H9 (cell line): Measurements from ENCODE around the gene VPS16. TPM values are rescaled to one million over a fixed set of nuclear protein-coding genes. Genes with fewer than 3 reads are reported as not detected.

ENCODE experiments used
- DNase-seq: peaks from one replicate; pipeline ENCODE4 v3.0.0-alpha.2; 2017
- H2AFZ ChIP-seq: one replicate; pipeline ENCODE4 v1.6.1; 2013; ENCODE audit warnings: mild to moderate bottlenecking, low read length, control low read depth, moderate library complexity
- H2AK5ac ChIP-seq: 2 replicates; pipeline ENCODE4 v1.6.1; 2013; ENCODE audit warnings: low read length, control low read depth, mixed read lengths; ENCODE audit not compliant: insufficient read length
- H2BK120ac ChIP-seq: one replicate; pipeline ENCODE4 v1.6.1; 2013; ENCODE audit warnings: low read depth, mild to moderate bottlenecking, low read length, control low read depth, inconsistent platforms; ENCODE audit not compliant: poor library complexity, severe bottlenecking
- H2BK12ac ChIP-seq: 2 replicates; pipeline ENCODE4 v1.6.1; 2013; ENCODE audit warnings: low read length, control low read depth, mixed read lengths, low read depth; ENCODE audit not compliant: insufficient read length
- H2BK15ac ChIP-seq: 2 replicates; pipeline ENCODE4 v1.6.1; 2013; ENCODE audit warnings: low read depth, low read length, control low read depth
- H2BK20ac ChIP-seq: one replicate; pipeline ENCODE4 v1.6.1; 2013; ENCODE audit warnings: low read depth, mild to moderate bottlenecking, low read length, control low read depth, inconsistent platforms; ENCODE audit not compliant: poor library complexity, severe bottlenecking
- H2BK5ac ChIP-seq: 2 replicates; pipeline ENCODE4 v1.6.1; 2013; ENCODE audit warnings: low read length, control low read depth, mixed read lengths; ENCODE audit not compliant: insufficient read length
- H3K14ac ChIP-seq: 2 replicates; pipeline ENCODE4 v1.6.1; 2013; ENCODE audit warnings: low read length, control low read depth; ENCODE audit not compliant: insufficient read depth
- H3K18ac ChIP-seq: 2 replicates; pipeline ENCODE4 v1.6.1; 2013; ENCODE audit warnings: low read depth, mild to moderate bottlenecking, mixed read lengths, low read length, control low read depth; ENCODE audit not compliant: insufficient read length
- H3K23ac ChIP-seq: 2 replicates; pipeline ENCODE4 v1.6.1; 2013; ENCODE audit warnings: low read length, control low read depth, mixed read lengths, low read depth; ENCODE audit not compliant: insufficient read length
- H3K23me2 ChIP-seq: 2 replicates; pipeline ENCODE4 v1.6.1; 2013; ENCODE audit warnings: low read depth, mild to moderate bottlenecking, mixed read lengths, low read length, control low read depth; ENCODE audit not compliant: insufficient read length, poor library complexity, severe bottlenecking
- H3K27ac ChIP-seq: 2 replicates; pipeline ENCODE4 v1.5.1; 2013; ENCODE audit warnings: low read length, control low read depth, mixed read lengths, low read depth; ENCODE audit not compliant: insufficient read length
- H3K27me3 ChIP-seq: 2 replicates; pipeline ENCODE4 v1.6.1; 2013; ENCODE audit warnings: low read length, control low read depth, inconsistent platforms; ENCODE audit not compliant: insufficient read depth
- H3K4ac ChIP-seq: 2 replicates; pipeline ENCODE4 v1.6.1; 2013; ENCODE audit warnings: low read depth, mild to moderate bottlenecking, control low read depth, inconsistent platforms, low read length, moderate library complexity
- H3K4me1 ChIP-seq: 2 replicates; pipeline ENCODE4 v1.6.1; 2013; ENCODE audit warnings: low read length, control low read depth, inconsistent platforms; ENCODE audit not compliant: insufficient read depth
- H3K4me2 ChIP-seq: 2 replicates; pipeline ENCODE4 v1.6.1; 2013; ENCODE audit warnings: low read length, control low read depth, mixed read lengths; ENCODE audit not compliant: insufficient read length, insufficient read depth
- H3K56ac ChIP-seq: 2 replicates; pipeline ENCODE4 v1.6.1; 2013; ENCODE audit warnings: low read depth, mild to moderate bottlenecking, mixed read lengths, low read length, control low read depth; ENCODE audit not compliant: insufficient read length
- H3K79me1 ChIP-seq: 2 replicates; pipeline ENCODE4 v1.6.1; 2013; ENCODE audit warnings: low read depth, mild to moderate bottlenecking, moderate library complexity, low read length, control low read depth, inconsistent platforms; ENCODE audit not compliant: insufficient read depth, poor library complexity, severe bottlenecking
- H3K79me2 ChIP-seq: 2 replicates; pipeline ENCODE4 v1.6.1; 2013; ENCODE audit warnings: low read length, control low read depth, inconsistent platforms; ENCODE audit not compliant: insufficient read depth
- H3K9ac ChIP-seq: 2 replicates; pipeline ENCODE4 v1.6.1; 2013; ENCODE audit warnings: low read length, control low read depth, mixed read lengths; ENCODE audit not compliant: insufficient read length; ENCODE audit errors: extremely low read depth
- H3K9me3 ChIP-seq: one replicate; pipeline ENCODE4 v1.6.1; 2013; ENCODE audit warnings: low read depth, low read length, inconsistent platforms; ENCODE audit not compliant: control insufficient read depth
- H3T11ph ChIP-seq: one replicate; pipeline ENCODE4 v1.6.1; 2013; ENCODE audit warnings: mild to moderate bottlenecking, low read length, control low read depth, inconsistent platforms
- H4K20me1 ChIP-seq: one replicate; pipeline ENCODE4 v1.6.1; 2013; ENCODE audit not compliant: control insufficient read depth, insufficient read length, insufficient read depth
- H4K5ac ChIP-seq: 2 replicates; pipeline ENCODE4 v1.6.1; 2013; ENCODE audit warnings: low read depth, mild to moderate bottlenecking, mixed read lengths, low read length, control low read depth; ENCODE audit not compliant: insufficient read length
- H4K8ac ChIP-seq: replicated peaks from 2 replicates; pipeline ENCODE4 v1.6.1; 2013; ENCODE audit warnings: low read length, control low read depth, mixed read lengths, low read depth; ENCODE audit not compliant: insufficient read length
- H4K91ac ChIP-seq: 2 replicates; pipeline ENCODE4 v1.6.1; 2013; ENCODE audit warnings: low read depth, mild to moderate bottlenecking, moderate library complexity, mixed read lengths, low read length, control low read depth; ENCODE audit not compliant: insufficient read length
- H3K27ac Mint-ChIP-seq, 3 experiments: 2 replicates in 2 of 3; 3 replicates in 1 of 3; pipeline ENCODE4 v1.8.0; 2020 to 2021; ENCODE audit warnings: mixed read lengths in 3 of 3, mild to moderate bottlenecking in 1 of 3, moderate library complexity in 1 of 3
- H3K27me3 Mint-ChIP-seq: 2 replicates; pipeline ENCODE4 v1.8.0; 2021; ENCODE audit warnings: low read depth, mild to moderate bottlenecking, moderate library complexity, mixed read lengths
- H3K36me3 Mint-ChIP-seq, 3 experiments: 2 replicates in 2 of 3; 3 replicates in 1 of 3; pipeline ENCODE4 v1.8.0; 2020 to 2021; ENCODE audit warnings: low read depth in 3 of 3, mixed read lengths in 3 of 3; ENCODE audit not compliant: insufficient read depth in 1 of 3
- H3K4me1 Mint-ChIP-seq, 2 experiments: 2 replicates each; pipeline ENCODE4 v1.8.0; 2020; ENCODE audit warnings: mixed read lengths in 2 of 2
- H3K4me3 Mint-ChIP-seq, 2 experiments: 2 replicates in 1 of 2; 3 replicates in 1 of 2; pipeline ENCODE4 v1.8.0; 2020 to 2021; ENCODE audit warnings: mild to moderate bottlenecking in 2 of 2, mixed read lengths in 2 of 2, moderate library complexity in 1 of 2
- H3K9me3 Mint-ChIP-seq, 2 experiments: 2 replicates in 1 of 2; 3 replicates in 1 of 2; pipeline ENCODE4 v1.8.0; 2020; ENCODE audit warnings: mild to moderate bottlenecking in 2 of 2, mixed read lengths in 2 of 2, moderate library complexity in 1 of 2
- WGBS: extraction: QIAGEN DNeasy Blood & Tissue Kit; methylation state at CpG from one replicate; pipeline ENCODE4 v1.1.7; 2013; ENCODE audit warnings: missing lambda C conversion rate, low lambda C conversion rate, mixed read lengths; ENCODE audit not compliant: insufficient read length; ENCODE audit errors: extremely low coverage; 5-methylcytosine and 5-hydroxymethylcytosine counted together
- total RNA-seq: library from RNA; stranded (reverse); gene quantifications from 2 replicates; pipeline ENCODE4 v1.2.1, GENCODE V29; 2021
- TF ChIP-seq, protein P1 (sequence below): fragments of 200-600 bp; sonication (generic); conservative IDR thresholded peaks from 3 replicates; pipeline ENCODE4 v1.8.0; 2021; ENCODE audit warnings: antibody characterized with exemption, mild to moderate bottlenecking

VPS16 gene
- total RNA-seq, 1 experiment from 2014 or later, result 32.1 TPM

DNA sequence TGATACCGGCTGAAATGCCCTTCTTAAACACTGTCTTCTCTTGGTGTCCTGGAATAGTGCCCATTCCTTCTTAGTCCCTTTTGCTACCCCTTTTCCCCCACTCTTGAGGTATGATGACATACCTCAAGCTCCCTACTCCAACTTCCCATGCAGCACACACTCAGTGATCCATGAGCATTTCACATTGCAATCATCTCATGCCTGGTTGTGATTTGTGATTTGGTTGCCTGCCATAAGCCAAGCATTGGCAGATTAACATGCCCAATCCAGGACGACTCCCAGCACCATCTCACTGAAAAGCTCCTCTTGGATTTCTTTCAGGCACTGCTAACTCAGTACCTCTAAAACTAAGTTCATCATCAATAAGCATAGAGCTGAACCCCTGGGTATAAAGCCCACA, 18.0 kb downstream of the VPS16 start:
- H3K27ac ChIP-seq, result no peak overlapping the region
- Mint-ChIP-seq H3K27me3 (no peaks in the 10 kb centered on the region), H3K27ac (no peak overlapping the region), H3K36me3 (peaks cover 0 to 10% (median 0%) of the 10 kb centered on the region in 3 experiments; a peak in 1 of 7 replicates), H3K9me3 (no peaks in the 10 kb centered on the region), H3K4me1 (no peaks in the 10 kb centered on the region), H3K4me3 (no peak overlapping the region)
- no peak overlapping the region for H3K4ac ChIP-seq
- no peaks in the 10 kb centered on the region for H3K27me3 ChIP-seq
- H2BK20ac ChIP-seq, result no peak overlapping the region
- H3K9ac ChIP-seq, result no peak overlapping the region
- WGBS, result no CpG with 5 or more reads among the region's 2 CpGs
- no peak overlapping the region for H4K5ac ChIP-seq
- no peak overlapping the region for H2AK5ac ChIP-seq
- no peak overlapping the region for H3K23ac ChIP-seq
- H4K20me1 ChIP-seq, result no peaks in the 10 kb centered on the region
- H3K56ac ChIP-seq, result no peak overlapping the region
- DNase-seq, result no peak
- no peak overlapping the region for H2BK12ac ChIP-seq
- no peak overlapping the region for H3T11ph ChIP-seq
- no peak overlapping the region for H2BK15ac ChIP-seq
- H3K79me2 ChIP-seq, result no peaks in the 10 kb centered on the region
- H2BK120ac ChIP-seq, result no peak overlapping the region
- H3K14ac ChIP-seq, result no peak overlapping the region
- H3K18ac ChIP-seq, result no peak overlapping the region
- H3K4me1 ChIP-seq, result no peaks in the 10 kb centered on the region
- TF ChIP-seq, protein P1, sequence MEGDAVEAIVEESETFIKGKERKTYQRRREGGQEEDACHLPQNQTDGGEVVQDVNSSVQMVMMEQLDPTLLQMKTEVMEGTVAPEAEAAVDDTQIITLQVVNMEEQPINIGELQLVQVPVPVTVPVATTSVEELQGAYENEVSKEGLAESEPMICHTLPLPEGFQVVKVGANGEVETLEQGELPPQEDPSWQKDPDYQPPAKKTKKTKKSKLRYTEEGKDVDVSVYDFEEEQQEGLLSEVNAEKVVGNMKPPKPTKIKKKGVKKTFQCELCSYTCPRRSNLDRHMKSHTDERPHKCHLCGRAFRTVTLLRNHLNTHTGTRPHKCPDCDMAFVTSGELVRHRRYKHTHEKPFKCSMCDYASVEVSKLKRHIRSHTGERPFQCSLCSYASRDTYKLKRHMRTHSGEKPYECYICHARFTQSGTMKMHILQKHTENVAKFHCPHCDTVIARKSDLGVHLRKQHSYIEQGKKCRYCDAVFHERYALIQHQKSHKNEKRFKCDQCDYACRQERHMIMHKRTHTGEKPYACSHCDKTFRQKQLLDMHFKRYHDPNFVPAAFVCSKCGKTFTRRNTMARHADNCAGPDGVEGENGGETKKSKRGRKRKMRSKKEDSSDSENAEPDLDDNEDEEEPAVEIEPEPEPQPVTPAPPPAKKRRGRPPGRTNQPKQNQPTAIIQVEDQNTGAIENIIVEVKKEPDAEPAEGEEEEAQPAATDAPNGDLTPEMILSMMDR, result no peak
- H3K9me3 ChIP-seq, result no peaks in the 10 kb centered on the region
- H2BK5ac ChIP-seq, result no peak overlapping the region
- no peak overlapping the region for H4K8ac ChIP-seq
- H3K23me2 ChIP-seq, result no peaks in the 10 kb centered on the region
- H4K91ac ChIP-seq, result no peak overlapping the region
- H3K79me1 ChIP-seq, result no peaks in the 10 kb centered on the region
- H2AFZ ChIP-seq, result no peak overlapping the region
- no peak overlapping the region for H3K4me2 ChIP-seq
